ENCODE measurements around the gene PSMA3. TPM values are rescaled to one million over a fixed set of nuclear protein-coding genes. Genes with fewer than 3 reads are reported as not detected.

Gene PSMA3
- total and polyA plus RNA-seq, 2 of the 8 experiments (the other 6 are each of a cell fraction or from before 2014, with no cell fraction given), result 285 to 507 TPM

DNA sequence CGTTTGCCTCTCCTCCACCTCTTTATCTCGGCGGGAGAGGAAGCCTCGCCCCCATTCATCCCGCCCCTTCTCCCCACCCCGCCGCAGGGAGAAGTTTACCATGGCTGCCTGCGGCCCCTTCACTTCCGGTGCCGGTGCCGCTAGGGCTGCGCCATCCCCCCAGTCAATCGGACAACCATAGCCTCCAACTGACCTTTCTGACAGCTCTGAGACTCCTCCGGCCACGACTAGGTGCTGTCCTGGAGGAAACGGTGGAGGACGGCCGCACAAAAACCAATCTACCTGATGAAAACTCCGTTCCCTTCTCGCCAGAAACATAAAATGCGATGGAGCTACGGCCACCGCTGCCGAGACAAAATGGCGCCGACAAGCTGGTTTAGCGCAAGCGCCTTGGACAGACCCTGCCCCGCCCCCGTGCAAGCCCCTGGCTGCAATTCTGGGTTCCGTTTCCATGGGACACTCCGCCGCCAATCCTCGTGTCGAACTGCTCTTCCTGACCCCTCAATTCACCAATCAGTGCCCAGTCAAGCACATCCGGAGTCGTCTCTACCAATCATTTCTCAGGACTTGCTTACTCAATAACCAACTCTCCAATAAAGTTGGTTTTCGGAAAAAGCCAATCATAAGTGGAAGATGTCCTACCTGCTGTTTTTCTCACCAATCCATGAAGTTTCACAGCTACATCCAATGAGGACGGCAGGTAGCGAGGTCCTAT lies 53.3 kb downstream of the PSMA3 start (continued):
- TF ChIP-seq CHD2 (IDR thresholded peaks at IDR 0.05; ENCODE audit: low read length) (peak; percentile 96), TAF7 (optimal IDR thresholded peaks at IDR 0.05; ENCODE audit: borderline replicate concordance, low read depth, low read length) (peak; percentile 76), RXRA (IDR thresholded peaks at IDR 0.05; ENCODE audit: insufficient read depth, low read depth, low read length) (no peak), SAP30 (IDR thresholded peaks at IDR 0.05; ENCODE audit: insufficient read depth, insufficient replicate concordance, low read length) (no peak), CBX8 (IDR thresholded peaks at IDR 0.05; ENCODE audit: borderline replicate concordance, low read depth, low read length) (no peak), SP1 (IDR thresholded peaks at IDR 0.05; ENCODE audit: low read depth, low read length) (peak; percentile 100), RAD21 (IDR thresholded peaks at IDR 0.05 in 1 of 2, conservative IDR thresholded peaks at IDR 0.05 in 1 of 2; ENCODE audit: low read depth in 2 of 2, low read length in 2 of 2) (no peak), BACH1 (IDR thresholded peaks at IDR 0.05; ENCODE audit: low read length) (no peak), SP2 (IDR thresholded peaks at IDR 0.05; ENCODE audit: low read length) (peak; percentile 53), EP300 (IDR thresholded peaks at IDR 0.05; ENCODE audit: borderline replicate concordance in 1 of 2, low read depth in 2 of 2, low read length in 2 of 2) (peak in 1 of 2 experiments; percentile 51; a peak in 1 of 3 replicates), KDM5A (IDR thresholded peaks at IDR 0.05; ENCODE audit: low read length) (no peak), ZNF274 (IDR thresholded peaks at IDR 0.05; ENCODE audit: borderline replicate concordance, extremely low read depth, low read length) (no peak), CBX5 (IDR thresholded peaks at IDR 0.05; ENCODE audit: low read depth, low read length) (no peak), PHF8 (conservative IDR thresholded peaks at IDR 0.05; ENCODE audit: low read depth, low read length) (peak; percentile 100), HDAC2 (IDR thresholded peaks at IDR 0.05; ENCODE audit: borderline replicate concordance in 1 of 2, low read depth in 2 of 2, low read length in 2 of 2) (no peak), TCF12 (IDR thresholded peaks at IDR 0.05; ENCODE audit: low read depth, low read length) (0 out of 2 replicates have a peak, but pooled peaks have one; percentile 23), SP4 (IDR thresholded peaks at IDR 0.05; ENCODE audit: low read length) (no peak; the same call in 1 of the 2 replicates), BRCA1 (IDR thresholded peaks at IDR 0.05; ENCODE audit: low read depth, low read length) (no peak)
- TF ChIP-seq, protein P1, sequence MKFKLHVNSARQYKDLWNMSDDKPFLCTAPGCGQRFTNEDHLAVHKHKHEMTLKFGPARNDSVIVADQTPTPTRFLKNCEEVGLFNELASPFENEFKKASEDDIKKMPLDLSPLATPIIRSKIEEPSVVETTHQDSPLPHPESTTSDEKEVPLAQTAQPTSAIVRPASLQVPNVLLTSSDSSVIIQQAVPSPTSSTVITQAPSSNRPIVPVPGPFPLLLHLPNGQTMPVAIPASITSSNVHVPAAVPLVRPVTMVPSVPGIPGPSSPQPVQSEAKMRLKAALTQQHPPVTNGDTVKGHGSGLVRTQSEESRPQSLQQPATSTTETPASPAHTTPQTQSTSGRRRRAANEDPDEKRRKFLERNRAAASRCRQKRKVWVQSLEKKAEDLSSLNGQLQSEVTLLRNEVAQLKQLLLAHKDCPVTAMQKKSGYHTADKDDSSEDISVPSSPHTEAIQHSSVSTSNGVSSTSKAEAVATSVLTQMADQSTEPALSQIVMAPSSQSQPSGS (IDR thresholded peaks at IDR 0.05; ENCODE audit: low read length), result peak; percentile 61; the same call in 1 of the 2 replicates
- TF ChIP-seq, protein P2, sequence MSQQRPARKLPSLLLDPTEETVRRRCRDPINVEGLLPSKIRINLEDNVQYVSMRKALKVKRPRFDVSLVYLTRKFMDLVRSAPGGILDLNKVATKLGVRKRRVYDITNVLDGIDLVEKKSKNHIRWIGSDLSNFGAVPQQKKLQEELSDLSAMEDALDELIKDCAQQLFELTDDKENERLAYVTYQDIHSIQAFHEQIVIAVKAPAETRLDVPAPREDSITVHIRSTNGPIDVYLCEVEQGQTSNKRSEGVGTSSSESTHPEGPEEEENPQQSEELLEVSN (IDR thresholded peaks at IDR 0.05), result 0 out of 2 replicates have a peak, but pooled peaks have one; percentile 8
- TF ChIP-seq, protein P3, sequence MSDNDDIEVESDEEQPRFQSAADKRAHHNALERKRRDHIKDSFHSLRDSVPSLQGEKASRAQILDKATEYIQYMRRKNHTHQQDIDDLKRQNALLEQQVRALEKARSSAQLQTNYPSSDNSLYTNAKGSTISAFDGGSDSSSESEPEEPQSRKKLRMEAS (IDR thresholded peaks at IDR 0.05), result peak; percentile 31
